BJ (cell line): ENCODE results near the gene SH3RF1. TPM values are rescaled to one million over a fixed set of nuclear protein-coding genes. Genes with fewer than 3 reads are reported as not detected.

Experiments
- CTCF ChIA-PET: fragments of 350-600 bp; formaldehyde crosslinking; extraction: SDS; loops from one replicate; lab custom pipeline; 2021; ENCODE audit warnings: antibody characterized with exemption, inconsistent platforms; lab: Yijun Ruan, JAX
- POLR2A ChIA-PET: fragments of 300-600 bp; sonication (Branson Sonifier 250); formaldehyde crosslinking; extraction: SDS; loops from one replicate; lab custom pipeline; 2021; ENCODE audit warnings: antibody characterized with exemption; lab: Charles Lee
- DNase-seq: peaks from one replicate; pipeline ENCODE4 v3.0.0-alpha.2; 2011; ENCODE audit warnings: low read depth
- H3K27me3 ChIP-seq: 2 replicates; pipeline ENCODE4 v1.6.0; 2011; ENCODE audit warnings: low read length; ENCODE audit not compliant: control insufficient read depth, insufficient read depth
- H3K36me3 ChIP-seq: 2 replicates; pipeline ENCODE4 v1.5.1; 2011; ENCODE audit warnings: low read length; ENCODE audit not compliant: control insufficient read depth, insufficient read depth
- H3K4me3 ChIP-seq: 2 replicates; pipeline ENCODE4 v1.5.1; 2011; ENCODE audit warnings: low read depth, mild to moderate bottlenecking, control low read depth, low read length
- polyA plus RNA-seq: library from polyadenylated mRNA; depleted of rRNA; stranded (reverse); fragments of >200 nt; gene quantifications from 2 replicates; pipeline ENCODE4 v1.2.3, GENCODE V29; 2011
- TF ChIP-seq, protein P1 (sequence below): IDR thresholded peaks from 2 replicates; pipeline ENCODE4 v1.5.1; 2011; ENCODE audit warnings: low read depth, mild to moderate bottlenecking, control low read depth, inconsistent platforms, low read length, moderate library complexity; ENCODE audit not compliant: insufficient read depth

Gene SH3RF1
- polyA plus RNA-seq, 1 experiment = 38.8 TPM

DNA sequence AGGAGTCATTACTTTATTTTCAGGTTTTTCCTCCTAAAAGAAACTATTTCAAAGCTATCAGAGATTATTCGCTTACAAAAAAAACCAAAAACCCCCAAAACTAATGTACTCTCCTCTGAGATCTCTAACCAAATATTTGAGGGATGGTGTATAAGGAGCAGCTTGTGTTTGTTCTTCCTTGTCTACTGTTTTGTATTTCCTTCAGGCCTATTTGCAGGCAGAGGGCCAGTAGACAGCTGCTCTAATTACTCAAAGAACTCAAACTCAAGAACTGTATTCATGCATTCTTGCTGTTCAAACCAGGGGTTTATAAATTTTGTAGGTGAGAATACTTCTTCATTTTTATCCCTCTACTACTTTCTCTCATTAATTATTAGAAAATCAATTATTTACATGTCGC lies 51.3 kb downstream of the SH3RF1 start:
- TF ChIP-seq, protein P1, sequence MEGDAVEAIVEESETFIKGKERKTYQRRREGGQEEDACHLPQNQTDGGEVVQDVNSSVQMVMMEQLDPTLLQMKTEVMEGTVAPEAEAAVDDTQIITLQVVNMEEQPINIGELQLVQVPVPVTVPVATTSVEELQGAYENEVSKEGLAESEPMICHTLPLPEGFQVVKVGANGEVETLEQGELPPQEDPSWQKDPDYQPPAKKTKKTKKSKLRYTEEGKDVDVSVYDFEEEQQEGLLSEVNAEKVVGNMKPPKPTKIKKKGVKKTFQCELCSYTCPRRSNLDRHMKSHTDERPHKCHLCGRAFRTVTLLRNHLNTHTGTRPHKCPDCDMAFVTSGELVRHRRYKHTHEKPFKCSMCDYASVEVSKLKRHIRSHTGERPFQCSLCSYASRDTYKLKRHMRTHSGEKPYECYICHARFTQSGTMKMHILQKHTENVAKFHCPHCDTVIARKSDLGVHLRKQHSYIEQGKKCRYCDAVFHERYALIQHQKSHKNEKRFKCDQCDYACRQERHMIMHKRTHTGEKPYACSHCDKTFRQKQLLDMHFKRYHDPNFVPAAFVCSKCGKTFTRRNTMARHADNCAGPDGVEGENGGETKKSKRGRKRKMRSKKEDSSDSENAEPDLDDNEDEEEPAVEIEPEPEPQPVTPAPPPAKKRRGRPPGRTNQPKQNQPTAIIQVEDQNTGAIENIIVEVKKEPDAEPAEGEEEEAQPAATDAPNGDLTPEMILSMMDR = no peak
- no peak overlapping the region for H3K4me3 ChIP-seq
- H3K36me3 ChIP-seq = no peaks in the 10 kb centered on the region
- POLR2A ChIA-PET = no interaction called here
- no peaks in the 10 kb centered on the region for H3K27me3 ChIP-seq
- CTCF ChIA-PET = no interaction called here
- no peak for DNase-seq

DNA sequence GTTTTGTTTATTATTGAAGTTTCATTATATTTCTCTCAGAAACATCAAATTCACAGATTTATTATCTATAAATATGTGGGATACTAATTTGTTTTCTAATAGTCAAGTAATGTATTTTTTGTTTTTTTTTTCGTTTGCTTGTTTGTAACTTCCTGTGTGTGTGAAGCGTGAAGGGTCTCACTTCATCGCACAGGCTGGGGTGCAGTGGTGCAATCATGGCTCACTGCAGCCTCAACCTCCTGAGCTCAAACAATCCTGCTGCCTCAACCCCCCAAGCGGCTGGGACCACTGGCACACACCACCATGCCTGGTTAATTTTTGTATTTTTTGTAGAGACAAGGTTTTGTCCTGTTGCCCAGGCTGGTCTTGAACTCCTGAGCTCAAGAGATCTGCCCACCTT lies 55.1 kb downstream of the SH3RF1 start:
- Histone ChIP-seq H3K4me3 (no peak overlapping the region), H3K36me3 (no peaks in the 10 kb centered on the region), H3K27me3 (no peaks in the 10 kb centered on the region)
- POLR2A ChIA-PET = no interaction called here
- no peak for DNase-seq
- TF ChIP-seq, protein P1 = no peak
- CTCF ChIA-PET = interaction anchor here (1.1 kb wide), 1 partner anchor 13 kb away, joined by 4 read pairs; no protein-coding TSS in a partner anchor

GRCh38 chr4:169212981-169213380 lies 57.8 kb downstream of the SH3RF1 start:
- no peak for DNase-seq

GRCh38 chr4:169210504-169211118 lies 60.1 kb downstream of the SH3RF1 start:
- Histone ChIP-seq H3K4me3 (no peak overlapping the region), H3K36me3 (no peaks in the 10 kb centered on the region; the same call in 1 of the 2 replicates), H3K27me3 (no peaks in the 10 kb centered on the region)
- POLR2A ChIA-PET = no interaction called here
- TF ChIP-seq, protein P1 = no peak
- CTCF ChIA-PET = no interaction called here
- no peak for DNase-seq

More at GRCh38 chr4:169212981-169213380, 57.8 kb downstream of the SH3RF1 start:
- ChIA-PET POLR2A (no interaction called here), CTCF (no interaction called here)
- TF ChIP-seq, protein P1 = no peak
- H3K4me3 ChIP-seq = no peak overlapping the region
- H3K27me3 ChIP-seq = no peaks in the 10 kb centered on the region
- no peaks in the 10 kb centered on the region for H3K36me3 ChIP-seq

DNA sequence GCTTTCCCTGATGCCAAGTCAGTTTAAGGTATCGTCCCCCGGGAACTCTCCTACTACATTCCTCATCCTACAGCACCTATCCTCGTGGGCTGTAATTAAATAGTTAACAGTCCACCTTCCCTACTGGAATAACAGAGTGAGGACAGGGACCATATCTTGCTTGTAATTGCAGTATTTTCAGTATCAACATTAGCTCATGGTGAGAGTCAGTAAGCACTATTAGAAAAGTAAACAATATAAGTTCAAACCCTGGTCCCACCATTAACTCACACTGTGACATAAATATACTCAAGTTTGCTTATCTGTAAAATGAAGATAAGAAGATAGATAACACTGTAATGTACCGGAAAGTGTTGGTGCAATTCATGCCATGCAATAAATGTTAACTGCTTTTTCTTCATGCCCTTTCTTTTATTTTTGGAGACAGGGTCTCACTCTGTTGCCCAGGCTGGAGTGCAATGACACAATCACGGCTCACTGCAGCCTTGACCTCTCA lies 61.3 kb downstream of the SH3RF1 start:
- Histone ChIP-seq H3K36me3 (no peaks in the 10 kb centered on the region; the same call in 1 of the 2 replicates), H3K4me3 (no peak overlapping the region), H3K27me3 (no peaks in the 10 kb centered on the region)
- DNase-seq = no peak
- TF ChIP-seq, protein P1 = no peak
- POLR2A ChIA-PET = no interaction called here
- CTCF ChIA-PET = interaction anchor here (0.6 kb wide), 1 partner anchor 12 kb away, joined by 4 read pairs; no protein-coding TSS in a partner anchor
